HepG2 (cell line): ENCODE data around the gene TANGO2. TPM values are rescaled to one million over a fixed set of nuclear protein-coding genes. Genes with fewer than 3 reads are reported as not detected.

Experiments
- ATAC-seq: fragments of 200-7000 bp; cut with Tn5 transposase; 3 replicates; pipeline ENCODE4 v1.9.1; 2020; ENCODE audit warnings: mild to moderate bottlenecking, moderate library complexity
- BruUV-seq: library from RNA; stranded (reverse); fragments of 400-500 nt; replicated peaks from 2 replicates; lab custom pipeline; 2021; lab: Mats Ljungman, UMichigan
- CTCF ChIA-PET: fragments of 300-600 bp; formaldehyde crosslinking; extraction: SDS; loops from one replicate; lab custom pipeline; 2021; ENCODE audit warnings: low total read pairs, inconsistent platforms, low intra/inter-chr PET ratio; lab: Yijun Ruan, JAX
- POLR2A ChIA-PET: fragments of 350-600 bp; sonication (Branson Sonifier 250); formaldehyde crosslinking; loops from one replicate; lab custom pipeline; 2020; ENCODE audit warnings: antibody characterized with exemption, inconsistent platforms; lab: Yijun Ruan, JAX
- DNase-seq: peaks from one replicate; pipeline ENCODE4 v3.0.0-alpha.2; 2015; ENCODE audit warnings: low spot score
- FAIRE-seq: peaks from 3 replicates; lab custom pipeline; 2011; peaks lifted over from hg19 to GRCh38; lab: Jason Lieb, UNC
- H2AFZ ChIP-seq: one replicate; pipeline ENCODE4 v1.6.1; 2011; ENCODE audit warnings: low read length, inconsistent platforms
- H3K27ac ChIP-seq: fragments of 300-600 bp; 3 replicates; pipeline ENCODE4 v1.8.0; 2011; ENCODE audit warnings: mixed run types, mild to moderate bottlenecking, mixed read lengths, low read length, inconsistent platforms; ENCODE audit not compliant: insufficient read depth; ENCODE audit errors: extremely low read length
- H3K27me3 ChIP-seq, 2 experiments: fragments of 200-600 bp in 1 of 2; 2 replicates in 1 of 2; 3 replicates in 1 of 2; pipeline versions ENCODE4 v1.6.0 to v1.8.0; 2011; ENCODE audit warnings: low read length in 2 of 2, mild to moderate bottlenecking in 2 of 2, moderate library complexity in 2 of 2, inconsistent platforms in 1 of 2; ENCODE audit not compliant: insufficient read depth in 2 of 2, control insufficient read depth in 1 of 2
- H3K36me3 ChIP-seq, 2 experiments: fragments of 200-600 bp in 1 of 2; replicated peaks in 1 of 2; 2 replicates in 1 of 2; 3 replicates in 1 of 2; pipeline versions ENCODE4 v1.5.1 to v1.8.0; 2011; ENCODE audit warnings: low read length in 2 of 2, inconsistent platforms in 1 of 2; ENCODE audit not compliant: insufficient read depth in 2 of 2, control insufficient read depth in 1 of 2
- H3K4me1 ChIP-seq: 2 replicates; pipeline ENCODE4 v1.5.1; 2012; ENCODE audit warnings: low read length, inconsistent platforms; ENCODE audit not compliant: insufficient read depth
- H3K4me2 ChIP-seq: 2 replicates; pipeline ENCODE4 v1.6.0; 2011; ENCODE audit warnings: low read depth, low read length, inconsistent platforms
- H3K4me3 ChIP-seq, 3 experiments: fragments of 200-600 bp in 1 of 3; sonication (generic), shearing (Covaris generic) in 1 of 3; replicated peaks in 1 of 3; 2 replicates each; pipeline ENCODE4 v1.5.1; 2011 to 2016; ENCODE audit warnings: low read length in 3 of 3, inconsistent platforms in 2 of 3, low read depth in 2 of 3, mild to moderate bottlenecking in 2 of 3, control low read depth in 1 of 3, mixed read lengths in 1 of 3; ENCODE audit not compliant: insufficient read depth in 1 of 3
- H3K79me2 ChIP-seq: one replicate; pipeline ENCODE4 v1.6.1; 2011; ENCODE audit warnings: low read length, inconsistent platforms; ENCODE audit not compliant: insufficient read depth
- H3K9ac ChIP-seq: 2 replicates; pipeline ENCODE4 v1.6.0; 2011; ENCODE audit warnings: mild to moderate bottlenecking, low read depth, low read length, inconsistent platforms; ENCODE audit not compliant: insufficient read depth
- H3K9me3 ChIP-seq: 2 replicates; pipeline ENCODE4 v1.5.1; 2012; ENCODE audit warnings: mild to moderate bottlenecking, low read length
- H4K20me1 ChIP-seq: 2 replicates; pipeline ENCODE4 v1.6.0; 2011; ENCODE audit warnings: inconsistent platforms, mild to moderate bottlenecking, low read length, moderate library complexity; ENCODE audit not compliant: insufficient read depth
- BCL6 ChIP-seq: IDR thresholded peaks from 2 replicates; pipeline ENCODE4 v1.6.1; 2016; ENCODE audit warnings: missing genetic modification reagents, missing compliant biosample characterization
- CBFB ChIP-seq: sonication (generic); formaldehyde crosslinking; IDR thresholded peaks from 2 replicates; pipeline ENCODE4 v1.4.0; 2020; ENCODE audit warnings: missing genetic modification reagents
- ISX ChIP-seq: sonication (generic); formaldehyde crosslinking; conservative IDR thresholded peaks from 2 replicates; pipeline ENCODE4 v1.5.0; 2020; ENCODE audit warnings: missing genetic modification reagents
- MAX ChIP-seq: IDR thresholded peaks from 2 replicates; pipeline ENCODE4 v1.6.1; 2012; ENCODE audit warnings: inconsistent platforms
- MIXL1 ChIP-seq: IDR thresholded peaks from 2 replicates; pipeline ENCODE4 v1.6.1; 2016
- NFYC ChIP-seq: IDR thresholded peaks from 2 replicates; pipeline ENCODE4 v1.6.1; 2016; ENCODE audit warnings: missing genetic modification reagents, missing compliant biosample characterization
- NKX3-1 ChIP-seq: sonication (generic); formaldehyde crosslinking; IDR thresholded peaks from 2 replicates; pipeline ENCODE4 v1.5.0; 2020; ENCODE audit warnings: missing genetic modification reagents
- PREB ChIP-seq: sonication (generic); formaldehyde crosslinking; IDR thresholded peaks from 2 replicates; pipeline ENCODE4 v1.4.0; 2020; ENCODE audit warnings: missing genetic modification reagents
- SIX4 ChIP-seq: sonication (generic); formaldehyde crosslinking; IDR thresholded peaks from 2 replicates; pipeline ENCODE4 v1.4.0; 2020; ENCODE audit warnings: missing genetic modification reagents
- SP140L ChIP-seq: sonication (generic); formaldehyde crosslinking; IDR thresholded peaks from 2 replicates; pipeline ENCODE4 v1.4.0; 2020; ENCODE audit warnings: missing genetic modification reagents, borderline replicate concordance
- TFDP2 ChIP-seq: sonication (generic); formaldehyde crosslinking; IDR thresholded peaks from 2 replicates; pipeline ENCODE4 v1.4.0; 2020; ENCODE audit warnings: missing genetic modification reagents
- THRA ChIP-seq: sonication (generic); formaldehyde crosslinking; IDR thresholded peaks from 2 replicates; pipeline ENCODE4 v1.4.0; 2020; ENCODE audit warnings: missing genetic modification reagents, borderline replicate concordance
- ZBTB38 ChIP-seq: sonication (generic); formaldehyde crosslinking; IDR thresholded peaks from 2 replicates; pipeline ENCODE4 v1.5.1; 2020; ENCODE audit warnings: mild to moderate bottlenecking, missing genetic modification reagents
- ZNF598 ChIP-seq: sonication (generic); formaldehyde crosslinking; IDR thresholded peaks from 2 replicates; pipeline ENCODE4 v1.5.1; 2020; ENCODE audit warnings: mild to moderate bottlenecking, missing genetic modification reagents, borderline replicate concordance
- ZNF674 ChIP-seq: sonication (generic); formaldehyde crosslinking; IDR thresholded peaks from 2 replicates; pipeline ENCODE4 v1.5.0; 2020; ENCODE audit warnings: low read depth, mild to moderate bottlenecking, missing genetic modification reagents
- ZSCAN25 ChIP-seq: sonication (generic); formaldehyde crosslinking; IDR thresholded peaks from 2 replicates; pipeline ENCODE4 v1.8.0; 2022; ENCODE audit warnings: mild to moderate bottlenecking, missing genetic modification reagents
- whole genome bisulfite sequencing: methylation state at CpG from one replicate; pipeline ENCODE4 v1.1.6; 2017; ENCODE audit warnings: low lambda C conversion rate; 5-methylcytosine and 5-hydroxymethylcytosine counted together
- in situ Hi-C: cut with HindIII; loops from 2 replicates; pipeline ENCODE4 v1.10.0; 2017; ENCODE audit warnings: low pct_unique_long_range_greater_than_20kb; ENCODE audit not compliant: extremely low pct_ligation_motif_present
- intact Hi-C: fragments of 100-400 bp; cut with micrococcal nuclease; formaldehyde crosslinking; loops from one replicate; pipeline ENCODE4 v1.10.0; 2022; ENCODE audit not compliant: unreplicated experiment
- polyA plus RNA-seq, 8 experiments: library from polyadenylated mRNA; depleted of rRNA in 3 of 8; stranded (reverse) in 7 of 8; unstranded in 1 of 8; fragments of >200 nt; fragmentation: Illumina TruSeq in 4 of 8; extraction: Trizol in 4 of 8; gene quantifications; 2 replicates each; pipeline versions ENCODE4 v1.2.1 to v1.2.3, GENCODE V29; 2011 to 2016; ENCODE audit warnings: low read depth in 4 of 8, missing spikeins in 1 of 8, mixed read lengths in 1 of 8; ENCODE audit not compliant: insufficient read depth in 1 of 8
- total RNA-seq, 5 experiments: library from RNA; depleted of rRNA; stranded (reverse); fragments of >200 nt; fragmentation: Illumina TruSeq; extraction: Trizol; gene quantifications; 2 replicates each; pipeline ENCODE4 v1.2.3, GENCODE V29; 2016; ENCODE audit warnings: low read depth in 1 of 5

TANGO2 gene
- total and polyA plus RNA-seq, 2 of the 13 experiments (the other 11 are each of a cell fraction or from before 2014, with no cell fraction given): 12.9 to 14.8 TPM

- CTCF ChIA-PET: no interaction called here
- no peak for TF ChIP-seq BCL6 (CRISPR knock-in tag)
- no peak for TF ChIP-seq MAX
- TF ChIP-seq NFYC (CRISPR knock-in tag): no peak
- TF ChIP-seq SIX4 (CRISPR knock-in tag): no peak
- TF ChIP-seq THRA (CRISPR knock-in tag): no peak
- no peak for TF ChIP-seq ZBTB38 (CRISPR knock-in tag)
- no peak for TF ChIP-seq CBFB (CRISPR knock-in tag)
- TF ChIP-seq NKX3-1 (CRISPR knock-in tag): no peak
- TF ChIP-seq TFDP2 (CRISPR knock-in tag): 0 out of 2 replicates have a peak, but pooled peaks have one; percentile 23
- TF ChIP-seq ZNF674: no peak
- TF ChIP-seq ZNF598: no peak
- no peak for TF ChIP-seq PREB (CRISPR knock-in tag)
- peak; percentile 61; the same call in 1 of the 2 replicates for TF ChIP-seq ZSCAN25
- no peak for TF ChIP-seq SP140L
- no peak for TF ChIP-seq MIXL1 (CRISPR knock-in tag)
- TF ChIP-seq ISX (CRISPR knock-in tag): no peak
- Histone ChIP-seq H3K9ac (no peak overlapping the region), H2AFZ (no peak overlapping the region), H3K4me1 (peaks cover 18% of the 10 kb centered on the region), H3K27ac (no peak overlapping the region), H3K4me2 (no peak overlapping the region), H4K20me1 (peaks cover 9% of the 10 kb centered on the region; the same call in 1 of the 2 replicates), H3K79me2 (no peaks in the 10 kb centered on the region), H3K27me3 (no peaks in the 10 kb centered on the region), H3K4me3 (no peak overlapping the region), H3K36me3 (no peaks in the 10 kb centered on the region; a peak in 1 of 5 replicates), H3K9me3 (no peaks in the 10 kb centered on the region)
- no TSS peak for BruUV-seq
- in situ Hi-C loops: no loop called here
- ATAC-seq: peak; percentile 2; the same call in 1 of the 3 replicates
- 74% methylated on average over 12 of the region's 24 CpGs for WGBS
- intact Hi-C loops: no loop called here
- no peak for FAIRE-seq
- DNase-seq: no peak
- POLR2A ChIA-PET: interaction anchor here (1.5 kb wide), 1 partner anchor 14 kb away, joined by 5 read pairs; no protein-coding TSS in a partner anchor
These were observed 33.3 kb upstream of the TANGO2 start for GRCh38 chr22:19987394-19988306.
